ENCODE data around the gene MYEOV. TPM values are rescaled to one million over a fixed set of nuclear protein-coding genes. Genes with fewer than 3 reads are reported as not detected.

The MYEOV gene
- total and polyA plus RNA-seq, 11 donors, result 0.08 to 0.88 (median 0.23) TPM; not detected in 7

- no peak for DNase-seq
- peaks cover 0 to 20% (median 7%) of the 10 kb centered on the region in 12 donors for H3K9me3 ChIP-seq
- no peaks in the 10 kb centered on the region for H3K27me3 ChIP-seq
- no peak overlapping the region for H3K4me3 ChIP-seq
- no peak overlapping the region for H3K27ac ChIP-seq
- no peaks in the 10 kb centered on the region for H3K36me3 ChIP-seq
- peaks cover 0 to 13% (median 0%) of the 10 kb centered on the region in 12 donors for H3K4me1 ChIP-seq
- 90 to 96% (median 93%) methylated on average over 9 to 10 of the region's 10 CpGs for WGBS, 4 donors
- TF ChIP-seq POLR2A (IDR thresholded peaks at IDR 0.05) (no peak), CTCF (IDR thresholded peaks at IDR 0.05) (no peak)
- intact Hi-C loops (cut with DNase I), result no loop called here
- ATAC-seq, result no peak
Measured at GRCh38 chr11:69320756-69321741, 27.1 kb downstream of the MYEOV start.

GRCh38 chr11:69321877-69322361 is 28.0 kb downstream of the MYEOV start:
- Histone ChIP-seq H3K4me1 (peaks cover 0 to 13% (median 0%) of the 10 kb centered on the region in 12 donors), H3K9me3 (peaks cover 0 to 16% (median 6%) of the 10 kb centered on the region in 12 donors), H3K27ac (no peak overlapping the region), H3K4me3 (no peak overlapping the region), H3K27me3 (no peaks in the 10 kb centered on the region), H3K36me3 (no peaks in the 10 kb centered on the region)
- TF ChIP-seq POLR2A (IDR thresholded peaks at IDR 0.05) (no peak), CTCF (IDR thresholded peaks at IDR 0.05) (no peak)
- 82 to 100% (median 91%) methylated on average over 4 to 5 of the region's 5 CpGs for WGBS, 4 donors
- intact Hi-C loops (cut with DNase I), result no loop called here
- no peak for ATAC-seq
- DNase-seq, result no peak

- no peak for DNase-seq
- Histone ChIP-seq H3K27me3 (no peaks in the 10 kb centered on the region), H3K27ac (no peak overlapping the region), H3K4me3 (no peak overlapping the region), H3K9me3 (peaks cover 0 to 3% (median 0%) of the 10 kb centered on the region in 12 donors), H3K36me3 (no peaks in the 10 kb centered on the region), H3K4me1 (no peaks in the 10 kb centered on the region)
- WGBS, 4 donors, result 83 to 93% (median 88%) methylated on average over 8 of the region's 8 CpGs
- TF ChIP-seq POLR2A (IDR thresholded peaks at IDR 0.05) (no peak), CTCF (IDR thresholded peaks at IDR 0.05) (no peak)
- intact Hi-C loops (cut with DNase I), result no loop called here
- no peak for ATAC-seq
Measured at GRCh38 chr11:69325446-69325845, 31.5 kb downstream of the MYEOV start.

- Histone ChIP-seq H3K4me3 (no peak overlapping the region), H3K9me3 (peaks cover 0 to 15% (median 0%) of the 10 kb centered on the region in 12 donors), H3K27me3 (no peaks in the 10 kb centered on the region), H3K36me3 (no peaks in the 10 kb centered on the region), H3K4me1 (no peaks in the 10 kb centered on the region), H3K27ac (no peak overlapping the region)
- DNase-seq (no peak), ATAC-seq (no peak)
- 94 to 96% (median 94%) methylated on average over 7 of the region's 7 CpGs for WGBS, 4 donors
- no peak for TF ChIP-seq CTCF (IDR thresholded peaks at IDR 0.05)
- no peak for TF ChIP-seq POLR2A (IDR thresholded peaks at IDR 0.05)
- intact Hi-C loops (cut with DNase I), result no loop called here
Measured at GRCh38 chr11:69326622-69327219, 32.8 kb downstream of the MYEOV start.

All from heart left ventricle (tissue), 16 donors.